ENCODE measurements around the gene ZMYND19.
"Not testable (repeated sequence)": the region's sequence is repeated elsewhere in the genome, so short reads cannot be mapped to it uniquely, and the experiment has no call there.

The ZMYND19 gene

GRCh38 chr9:137564817-137565411 lies 25.4 kb downstream of the ZMYND19 start:
- H3K4me3 ChIP-seq (ENCODE audit: low read depth, low read length), result no peak overlapping the region
- TF ChIP-seq CTCF (IDR thresholded peaks at IDR 0.05; ENCODE audit: borderline replicate concordance, insufficient read depth, low read depth, low read length), result no peak

GRCh38 chr9:137564134-137564533 lies 26.2 kb downstream of the ZMYND19 start:
- no peak overlapping the region for H3K4me3 ChIP-seq (ENCODE audit: low read depth, low read length)
- TF ChIP-seq CTCF (IDR thresholded peaks at IDR 0.05; ENCODE audit: borderline replicate concordance, insufficient read depth, low read depth, low read length), result no peak

GRCh38 chr9:137558127-137558526 lies 32.2 kb downstream of the ZMYND19 start:
- no peak overlapping the region for H3K4me3 ChIP-seq (ENCODE audit: low read depth, low read length)
- TF ChIP-seq CTCF (IDR thresholded peaks at IDR 0.05; ENCODE audit: borderline replicate concordance, insufficient read depth, low read depth, low read length), result no peak

GRCh38 chr9:137556069-137556838 lies 34.1 kb downstream of the ZMYND19 start:
- no peak for TF ChIP-seq CTCF (IDR thresholded peaks at IDR 0.05; ENCODE audit: borderline replicate concordance, insufficient read depth, low read depth, low read length)
- no peak overlapping the region for H3K4me3 ChIP-seq (ENCODE audit: low read depth, low read length)

- H3K4me3 ChIP-seq (ENCODE audit: low read depth, low read length), result no peak overlapping the region
Measured at GRCh38 chr9:137555179-137555578, 35.1 kb downstream of the ZMYND19 start.

GRCh38 chr9:137554349-137554748 lies 36.0 kb downstream of the ZMYND19 start:
- TF ChIP-seq CTCF (IDR thresholded peaks at IDR 0.05; ENCODE audit: borderline replicate concordance, insufficient read depth, low read depth, low read length), result no peak
- no peak overlapping the region for H3K4me3 ChIP-seq (ENCODE audit: low read depth, low read length)

More at GRCh38 chr9:137555179-137555578, 35.1 kb downstream of the ZMYND19 start:
- TF ChIP-seq CTCF (IDR thresholded peaks at IDR 0.05; ENCODE audit: borderline replicate concordance, insufficient read depth, low read depth, low read length), result no peak

GRCh38 chr9:137553654-137554053 lies 36.7 kb downstream of the ZMYND19 start:
- not testable (repeated sequence) for H3K4me3 ChIP-seq (ENCODE audit: low read depth, low read length)

All from GM12875 (cell line).